ENCODE measurements around the gene KIAA0232. TPM values are rescaled to one million over a fixed set of nuclear protein-coding genes. Genes with fewer than 3 reads are reported as not detected.
A peak's percentile ranks its signal among the peaks of the same experiment; 100 is the strongest.
"Not testable (repeated sequence)": the region's sequence is repeated elsewhere in the genome, so short reads cannot be mapped to it uniquely, and the experiment has no call there.

Gene KIAA0232
- total and polyA plus RNA-seq, 10 donors: 3.2 to 50.6 (median 34.5) TPM

DNA sequence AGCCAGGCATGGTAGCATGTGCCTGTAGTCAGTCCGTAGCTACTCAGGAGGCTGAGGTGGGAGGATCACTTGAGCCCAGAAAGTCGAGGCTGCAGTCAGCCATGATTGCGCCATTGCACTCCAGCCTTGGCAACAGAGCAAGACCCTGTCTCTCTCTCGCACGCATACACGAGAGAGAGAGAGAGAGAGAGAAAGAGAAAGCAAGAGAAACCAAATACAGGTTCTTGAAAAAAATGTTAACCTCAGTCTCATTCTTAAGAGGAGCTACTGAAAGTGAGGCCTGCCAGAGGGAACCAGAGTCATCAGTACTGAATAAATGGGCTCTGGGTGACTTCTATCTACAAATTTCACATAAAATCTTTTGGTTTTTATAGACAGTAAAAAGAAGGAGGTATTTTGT, 42.9 kb downstream of the KIAA0232 start:
- TF ChIP-seq POLR2AphosphoS5 (IDR thresholded peaks at IDR 0.05): no peak
- TF ChIP-seq, protein P1, sequence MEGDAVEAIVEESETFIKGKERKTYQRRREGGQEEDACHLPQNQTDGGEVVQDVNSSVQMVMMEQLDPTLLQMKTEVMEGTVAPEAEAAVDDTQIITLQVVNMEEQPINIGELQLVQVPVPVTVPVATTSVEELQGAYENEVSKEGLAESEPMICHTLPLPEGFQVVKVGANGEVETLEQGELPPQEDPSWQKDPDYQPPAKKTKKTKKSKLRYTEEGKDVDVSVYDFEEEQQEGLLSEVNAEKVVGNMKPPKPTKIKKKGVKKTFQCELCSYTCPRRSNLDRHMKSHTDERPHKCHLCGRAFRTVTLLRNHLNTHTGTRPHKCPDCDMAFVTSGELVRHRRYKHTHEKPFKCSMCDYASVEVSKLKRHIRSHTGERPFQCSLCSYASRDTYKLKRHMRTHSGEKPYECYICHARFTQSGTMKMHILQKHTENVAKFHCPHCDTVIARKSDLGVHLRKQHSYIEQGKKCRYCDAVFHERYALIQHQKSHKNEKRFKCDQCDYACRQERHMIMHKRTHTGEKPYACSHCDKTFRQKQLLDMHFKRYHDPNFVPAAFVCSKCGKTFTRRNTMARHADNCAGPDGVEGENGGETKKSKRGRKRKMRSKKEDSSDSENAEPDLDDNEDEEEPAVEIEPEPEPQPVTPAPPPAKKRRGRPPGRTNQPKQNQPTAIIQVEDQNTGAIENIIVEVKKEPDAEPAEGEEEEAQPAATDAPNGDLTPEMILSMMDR (IDR thresholded peaks at IDR 0.05 in 8 of 11, conservative IDR thresholded peaks at IDR 0.05 in 3 of 11): no peak
- TF ChIP-seq POLR2A (IDR thresholded peaks at IDR 0.05): no peak
- Histone ChIP-seq H3K4me1 (peaks cover 0 to 25% (median 0%) of the 10 kb centered on the region in 6 donors), H3K27ac (peak overlapping the region in 2 of 8 donors; percentile 26 to 32), H3K36me3 (peaks cover 0 to 64% (median 23%) of the 10 kb centered on the region in 6 donors), H3K4me3 (no peak overlapping the region), H3K27me3 (replicated peaks in 1 of 7) (no peaks in the 10 kb centered on the region), H3K9me3 (peaks cover 0 to 22% (median 19%) of the 10 kb centered on the region in 8 donors)
- 79 to 91% (median 86%) methylated on average over 6 of the region's 6 CpGs for WGBS, 5 donors
- no peak for DNase-seq
- intact Hi-C loops (cut with DNase I; ENCODE audit: low total_unique reads): no loop called here

- 88 to 94% (median 93%) methylated on average over 9 of the region's 9 CpGs for WGBS, 5 donors
- no peak overlapping the region for H3K27ac ChIP-seq
- no peak for TF ChIP-seq POLR2AphosphoS5 (IDR thresholded peaks at IDR 0.05)
- TF ChIP-seq, protein P1 (IDR thresholded peaks at IDR 0.05 in 8 of 11, conservative IDR thresholded peaks at IDR 0.05 in 3 of 11): no peak
- peaks cover 0 to 80% (median 32%) of the 10 kb centered on the region in 6 donors for H3K36me3 ChIP-seq
- no peak for DNase-seq
- peaks cover 0 to 30% (median 2%) of the 10 kb centered on the region in 6 donors for H3K4me1 ChIP-seq
- peaks cover 0 to 6% (median 4%) of the 10 kb centered on the region in 8 donors for H3K9me3 ChIP-seq
- H3K27me3 ChIP-seq (replicated peaks in 1 of 7): no peaks in the 10 kb centered on the region
- intact Hi-C loops (cut with DNase I; ENCODE audit: low total_unique reads): no loop called here
- no peak overlapping the region for H3K4me3 ChIP-seq
Observed at GRCh38 chr4:6826781-6827508, 44.4 kb downstream of the KIAA0232 start.

DNA sequence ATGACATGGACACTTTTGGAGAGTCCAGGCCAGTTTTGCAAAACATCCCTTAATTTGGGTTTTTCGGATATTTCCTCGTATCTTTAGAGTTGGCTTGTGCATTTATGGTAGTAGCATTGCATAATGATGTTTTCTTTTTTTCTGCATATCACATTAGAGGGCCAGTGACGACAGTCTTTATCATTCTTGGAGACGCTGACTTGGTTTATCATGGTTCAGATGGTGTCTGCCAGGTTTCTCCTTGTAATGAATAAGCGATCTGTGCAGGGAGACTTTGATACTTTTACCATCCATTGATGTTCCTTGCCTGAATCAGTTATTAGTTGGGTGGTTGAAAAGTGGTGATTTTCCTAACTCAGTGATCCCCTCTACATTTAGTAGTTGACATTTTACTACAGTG, 46.6 kb downstream of the KIAA0232 start:
- TF ChIP-seq POLR2A (IDR thresholded peaks at IDR 0.05) (no peak), POLR2AphosphoS5 (IDR thresholded peaks at IDR 0.05) (no peak)
- TF ChIP-seq, protein P1 (IDR thresholded peaks at IDR 0.05 in 8 of 11, conservative IDR thresholded peaks at IDR 0.05 in 3 of 11): no peak
- H3K27ac ChIP-seq: no peak overlapping the region
- H3K27me3 ChIP-seq (replicated peaks in 1 of 7): no peaks in the 10 kb centered on the region
- intact Hi-C loops (cut with DNase I; ENCODE audit: low total_unique reads): no loop called here
- no peaks in the 10 kb centered on the region for H3K9me3 ChIP-seq
- peaks cover 0 to 97% (median 37%) of the 10 kb centered on the region in 6 donors for H3K36me3 ChIP-seq
- no peak overlapping the region for H3K4me3 ChIP-seq
- DNase-seq: no peak
- 88 to 95% (median 94%) methylated on average over 5 of the region's 5 CpGs for WGBS, 5 donors
- H3K4me1 ChIP-seq: peaks cover 0 to 26% (median 6%) of the 10 kb centered on the region in 6 donors

DNA sequence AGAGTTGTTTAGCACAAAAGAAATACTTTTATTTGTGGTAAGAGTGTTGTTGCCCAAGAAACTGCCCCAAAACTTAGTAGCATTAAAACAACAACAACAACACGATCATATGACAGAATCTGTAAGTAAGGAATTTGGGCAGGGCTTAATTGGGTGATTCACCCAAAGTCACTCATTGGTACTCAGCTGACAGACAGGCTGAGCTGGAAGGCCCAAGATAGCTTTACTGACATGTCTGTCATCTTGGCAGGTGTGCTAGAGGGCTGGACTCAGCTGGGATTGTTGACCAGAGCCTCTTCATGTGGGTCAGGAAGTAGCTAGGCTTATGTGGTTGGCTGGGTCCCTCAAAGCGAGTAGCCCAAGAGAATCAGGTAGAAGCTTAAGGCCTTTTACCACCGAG, 52.3 kb downstream of the KIAA0232 start:
- peaks cover 0 to 6% (median 0%) of the 10 kb centered on the region in 8 donors for H3K9me3 ChIP-seq
- H3K36me3 ChIP-seq: peaks cover 0 to 77% (median 19%) of the 10 kb centered on the region in 6 donors
- TF ChIP-seq, protein P1 (IDR thresholded peaks at IDR 0.05 in 8 of 11, conservative IDR thresholded peaks at IDR 0.05 in 3 of 11): no peak
- TF ChIP-seq POLR2A (IDR thresholded peaks at IDR 0.05): no peak
- no peak for TF ChIP-seq POLR2AphosphoS5 (IDR thresholded peaks at IDR 0.05)
- no peak overlapping the region for H3K4me3 ChIP-seq
- no peaks in the 10 kb centered on the region for H3K27me3 ChIP-seq (replicated peaks in 1 of 7)
- H3K4me1 ChIP-seq: peaks cover 0 to 18% (median 7%) of the 10 kb centered on the region in 6 donors
- 86 to 94% (median 90%) methylated on average over 3 of the region's 3 CpGs for WGBS, 5 donors
- intact Hi-C loops (cut with DNase I; ENCODE audit: low total_unique reads): no loop called here
- DNase-seq: no peak
- H3K27ac ChIP-seq: no peak overlapping the region

GRCh38 chr4:6835616-6836015, 53.1 kb downstream of the KIAA0232 start:
- peaks cover 0 to 70% (median 15%) of the 10 kb centered on the region in 6 donors for H3K36me3 ChIP-seq
- H3K4me3 ChIP-seq; DNase-seq; H3K9me3 ChIP-seq; H3K27ac ChIP-seq; intact Hi-C loops (cut with DNase I; ENCODE audit: low total_unique reads); H3K27me3 ChIP-seq (replicated peaks in 1 of 7): not testable (repeated sequence)
- WGBS, 5 donors: 96 to 98% (median 96%) methylated on average over 4 of the region's 4 CpGs
- H3K4me1 ChIP-seq: peaks cover 0 to 23% (median 7%) of the 10 kb centered on the region in 6 donors

GRCh38 chr4:6837106-6837505, 54.6 kb downstream of the KIAA0232 start:
- H3K27me3 ChIP-seq (replicated peaks in 1 of 7); intact Hi-C loops (cut with DNase I; ENCODE audit: low total_unique reads); H3K27ac ChIP-seq; DNase-seq; H3K9me3 ChIP-seq; H3K4me3 ChIP-seq: not testable (repeated sequence)
- Histone ChIP-seq H3K4me1 (peaks cover 0 to 19% (median 5%) of the 10 kb centered on the region in 6 donors), H3K36me3 (peaks cover 0 to 63% (median 5%) of the 10 kb centered on the region in 6 donors)
- WGBS, 5 donors: 94 to 98% (median 96%) methylated on average over 7 to 34 of the region's 34 CpGs
